ENCODE results near the gene CSNK1G2. TPM values are rescaled to one million over a fixed set of nuclear protein-coding genes. Genes with fewer than 3 reads are reported as not detected.

Gene CSNK1G2
- total RNA-seq: 35.0 TPM

GRCh38 chr19:1941146-1942077 is at the start of gene CSNK1G2:
Gene CSNK1G2 (plus strand): TSS chr19:1941172. CDS start chr19:1969773, 28,601 bp downstream.
- no peak for DNase-seq

GRCh38 chr19:1893791-1894190 is 47.2 kb upstream of the CSNK1G2 start:
- no peak for DNase-seq

GRCh38 chr19:1896508-1896907 is 44.5 kb upstream of the CSNK1G2 start:
- no peak for DNase-seq

- DNase-seq: no peak
Observed at GRCh38 chr19:1901940-1902404, 39.0 kb upstream of the CSNK1G2 start.

GRCh38 chr19:1902923-1903322 is 38.0 kb upstream of the CSNK1G2 start:
- no peak for DNase-seq

- no peak for DNase-seq
Observed at GRCh38 chr19:1904860-1905109, 36.2 kb upstream of the CSNK1G2 start.

GRCh38 chr19:1905110-1905862 is 35.7 kb upstream of the CSNK1G2 start, which contains the start of the genes ADAT3 and SCAMP4:
Gene ADAT3 (plus strand): TSS chr19:1905399. CDS start chr19:1912048, 6,649 bp downstream.
Gene SCAMP4 (plus strand): TSS chr19:1905399. CDS start chr19:1915020, 9,621 bp downstream.
- DNase-seq: peak; percentile 98

GRCh38 chr19:1905863-1906375 is 35.1 kb upstream of the CSNK1G2 start:
- no peak for DNase-seq

- DNase-seq: no peak
Observed at GRCh38 chr19:1906985-1907562, 33.9 kb upstream of the CSNK1G2 start.

- DNase-seq: no peak
Observed at GRCh38 chr19:1907563-1908363, 33.2 kb upstream of the CSNK1G2 start.

GRCh38 chr19:1908364-1908678 is 32.7 kb upstream of the CSNK1G2 start:
- no peak for DNase-seq

- no peak for DNase-seq
Observed at GRCh38 chr19:1909761-1910080, 31.3 kb upstream of the CSNK1G2 start.

- DNase-seq: no peak
Observed at GRCh38 chr19:1910177-1910576, 30.8 kb upstream of the CSNK1G2 start.

- DNase-seq: no peak
Observed at GRCh38 chr19:1911098-1911497, 29.9 kb upstream of the CSNK1G2 start.

GRCh38 chr19:1911995-1912394 is 29.0 kb upstream of the CSNK1G2 start:
- no peak for DNase-seq

- DNase-seq: no peak
Observed at GRCh38 chr19:1912760-1913505, 28.0 kb upstream of the CSNK1G2 start.

GRCh38 chr19:1913781-1914577 is 27.0 kb upstream of the CSNK1G2 start:
- DNase-seq: no peak

GRCh38 chr19:1914826-1915341 is 26.1 kb upstream of the CSNK1G2 start:
- no peak for DNase-seq

- no peak for DNase-seq
Observed at GRCh38 chr19:1917146-1917545, 23.8 kb upstream of the CSNK1G2 start.

- no peak for DNase-seq
Observed at GRCh38 chr19:1917926-1918325, 23.0 kb upstream of the CSNK1G2 start.
